ENCODE measurements around the gene BHLHE41.

The BHLHE41 gene

GRCh38 chr12:26113181-26113654 lies 11.6 kb downstream of the BHLHE41 start:
- DNase-seq = no peak

GRCh38 chr12:26112703-26113147 lies 12.1 kb downstream of the BHLHE41 start:
- no peak for DNase-seq

DNA sequence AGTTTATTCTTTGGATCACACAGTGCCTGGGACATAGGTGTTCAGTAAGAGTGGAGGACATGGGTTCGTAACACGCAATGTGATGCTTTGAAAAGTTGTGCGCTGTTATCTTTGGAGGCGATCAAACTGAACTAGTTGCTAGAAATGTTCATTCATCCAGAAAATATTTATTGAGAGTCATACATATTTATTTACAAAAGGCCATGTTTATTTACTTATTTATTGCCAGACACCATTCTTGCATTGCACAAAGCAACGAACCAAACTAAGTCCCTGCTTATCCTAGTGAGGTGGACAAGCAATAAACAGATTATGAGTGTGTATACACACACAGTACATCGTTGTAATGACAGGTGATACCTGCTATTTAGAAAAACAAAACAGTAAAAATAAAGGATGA lies 12.6 kb downstream of the BHLHE41 start:
- no peak for DNase-seq

DNA sequence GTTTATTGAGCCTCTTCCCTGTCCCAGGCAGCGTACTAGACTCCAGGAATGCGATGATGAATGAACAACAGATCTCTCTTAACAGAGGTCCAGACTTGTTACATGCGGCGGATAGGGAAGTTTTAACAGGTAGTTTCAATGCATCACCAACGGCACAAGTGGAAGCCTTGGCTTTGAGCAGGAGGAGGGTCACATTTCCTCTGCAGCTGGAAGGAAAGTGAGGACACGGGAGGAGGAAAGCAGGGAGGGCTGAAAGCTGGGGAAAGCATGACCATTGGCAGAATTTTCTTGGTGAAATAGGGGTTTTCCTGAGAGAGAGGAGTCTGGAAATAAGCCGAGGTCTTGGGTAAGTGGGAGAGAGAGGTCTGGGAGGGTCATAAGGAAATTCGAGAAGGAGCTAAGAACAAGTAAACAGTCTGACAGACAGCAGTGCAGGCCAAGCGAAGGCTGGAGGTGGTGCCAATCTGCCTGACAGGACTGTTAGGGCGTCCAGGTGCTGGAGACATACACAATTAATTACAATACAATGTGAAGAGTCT lies 15.4 kb downstream of the BHLHE41 start:
- no peak for DNase-seq

DNA sequence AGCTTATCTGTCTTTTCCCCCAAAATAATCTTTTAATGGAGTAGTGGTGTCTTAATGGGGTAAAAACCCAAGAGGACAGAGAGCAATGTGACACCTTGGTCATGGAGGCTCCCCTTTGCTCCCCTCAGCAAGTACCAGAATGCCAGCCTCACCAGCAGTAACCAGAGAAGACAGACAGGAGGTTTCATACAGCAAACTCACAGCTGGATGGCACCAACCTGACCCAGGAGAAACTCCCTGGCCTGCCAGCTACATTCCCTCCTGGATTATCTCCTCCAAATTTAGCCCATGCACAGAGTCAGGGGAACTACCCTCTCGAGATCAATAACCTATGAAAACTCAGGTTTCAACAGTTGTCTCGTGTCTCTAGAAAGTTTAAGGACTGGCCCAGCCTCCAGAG lies 15.9 kb downstream of the BHLHE41 start:
- no peak for DNase-seq

- no peak for DNase-seq
These were observed 18.5 kb downstream of the BHLHE41 start for GRCh38 chr12:26106347-26106746.

DNA sequence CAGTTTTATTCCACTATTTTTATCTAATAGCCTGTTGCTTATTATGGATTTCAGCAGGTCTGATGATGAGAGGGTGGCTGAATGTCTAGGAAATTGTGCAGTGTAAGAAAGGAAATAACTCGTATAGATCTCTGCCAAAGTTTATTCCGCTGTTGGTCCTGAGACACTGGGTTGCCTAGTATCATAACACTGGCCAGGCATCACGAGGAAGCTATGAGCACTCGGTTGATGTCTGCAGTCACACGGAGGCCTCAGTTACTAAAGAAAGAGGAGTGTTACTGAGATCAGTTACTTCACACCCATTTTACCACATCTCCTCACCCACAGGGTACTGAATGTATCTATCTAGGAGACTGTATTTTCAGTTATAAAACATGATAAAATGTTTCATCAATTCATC lies 21.9 kb downstream of the BHLHE41 start:
- no peak for DNase-seq

DNA sequence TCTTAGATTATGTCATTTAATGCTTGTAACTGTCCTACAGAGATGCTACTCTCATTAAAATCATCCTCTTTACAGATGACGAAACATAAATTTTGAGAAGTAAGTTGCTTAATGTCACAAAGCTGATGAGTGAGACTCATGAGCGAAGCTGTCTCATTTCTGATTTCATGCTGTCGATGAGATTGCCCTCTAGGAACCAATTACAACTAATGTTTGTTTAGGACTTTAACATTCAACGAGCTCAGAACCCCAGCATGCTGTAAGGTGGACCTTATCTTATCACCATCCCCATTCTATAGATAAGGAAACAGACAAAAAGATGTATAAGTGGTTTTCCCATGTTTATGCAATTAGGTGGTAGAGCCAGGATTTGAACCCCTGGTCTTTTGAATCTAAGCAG lies 23.1 kb downstream of the BHLHE41 start:
- no peak for DNase-seq

DNA sequence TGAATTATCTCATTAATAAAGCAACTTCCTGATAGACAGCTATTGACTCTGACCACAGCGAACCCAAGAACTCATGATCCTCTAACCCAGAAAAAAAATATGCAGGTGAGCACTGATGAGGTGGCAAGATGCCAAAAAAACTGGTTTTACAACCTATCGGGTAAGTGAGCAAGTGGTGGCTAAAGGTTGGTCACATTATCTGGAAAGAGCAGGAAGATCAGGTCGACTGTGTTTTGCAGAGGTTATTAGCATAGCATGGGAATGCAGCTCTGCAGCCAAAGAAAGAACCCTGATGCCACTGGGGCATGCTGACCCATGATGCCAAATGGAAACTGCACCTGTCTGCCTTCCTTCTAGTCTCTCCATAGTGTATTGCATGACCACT lies 23.5 kb downstream of the BHLHE41 start:
- no peak for DNase-seq

GRCh38 chr12:26100666-26101349 lies 24.0 kb downstream of the BHLHE41 start:
- no peak for DNase-seq

DNA sequence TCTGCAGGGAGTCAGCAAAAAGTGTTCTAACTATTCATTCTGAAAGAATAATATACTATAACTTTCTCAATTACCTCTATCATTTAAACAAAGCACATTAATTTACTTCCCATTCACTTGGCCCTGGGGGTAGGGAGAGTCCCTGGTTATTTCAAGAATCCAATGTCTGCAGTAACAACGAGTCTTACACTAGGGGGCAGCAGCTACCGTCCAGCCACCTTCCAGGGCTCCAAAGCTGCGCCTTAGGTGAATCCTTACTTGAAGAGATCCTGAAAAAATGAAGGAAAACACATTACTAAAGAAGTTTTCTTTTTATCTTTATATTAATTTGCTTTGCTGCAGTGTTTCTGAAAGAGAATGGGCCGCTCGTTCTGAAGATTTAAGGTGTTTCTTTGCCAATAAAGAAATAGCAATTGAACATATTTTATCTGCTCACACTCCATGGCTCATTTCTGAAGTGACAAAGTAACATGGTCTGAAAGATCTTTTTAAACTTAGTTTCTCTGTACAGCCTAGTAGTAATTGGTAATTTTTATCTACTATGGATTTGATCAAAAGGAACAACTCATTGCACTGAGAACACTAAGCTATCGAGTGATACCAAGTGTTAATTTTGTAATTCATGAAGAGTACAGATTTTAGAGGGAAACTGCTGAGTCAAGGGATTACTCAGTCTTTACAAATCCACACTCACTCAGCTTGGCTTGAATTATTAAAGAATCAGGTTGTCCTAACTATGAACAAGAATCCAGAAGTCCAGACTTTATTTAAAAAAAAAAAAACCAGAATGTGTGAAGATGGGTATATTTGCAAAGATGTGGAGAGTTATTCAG lies 27.6 kb downstream of the BHLHE41 start:
- peak; percentile 67 for DNase-seq

DNA sequence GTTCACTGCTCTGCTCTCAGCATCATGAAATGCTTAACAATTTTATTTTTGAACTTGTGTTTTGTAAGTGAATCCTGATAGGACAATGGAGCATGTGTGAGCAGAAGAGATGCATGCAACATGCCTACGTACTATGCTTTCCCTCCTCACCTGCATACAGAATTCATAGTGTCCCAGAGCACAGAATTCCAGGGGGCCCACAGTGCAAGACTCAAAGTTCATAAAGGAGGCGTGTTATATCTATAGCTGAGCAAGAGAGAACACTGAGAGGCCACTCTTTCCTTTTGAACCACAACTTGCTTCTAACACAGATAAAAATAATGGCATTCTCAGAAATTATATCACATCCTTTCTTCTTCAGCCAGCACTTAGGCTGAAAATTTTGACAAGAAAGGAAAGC lies 28.8 kb downstream of the BHLHE41 start:
- no peak for DNase-seq

DNA sequence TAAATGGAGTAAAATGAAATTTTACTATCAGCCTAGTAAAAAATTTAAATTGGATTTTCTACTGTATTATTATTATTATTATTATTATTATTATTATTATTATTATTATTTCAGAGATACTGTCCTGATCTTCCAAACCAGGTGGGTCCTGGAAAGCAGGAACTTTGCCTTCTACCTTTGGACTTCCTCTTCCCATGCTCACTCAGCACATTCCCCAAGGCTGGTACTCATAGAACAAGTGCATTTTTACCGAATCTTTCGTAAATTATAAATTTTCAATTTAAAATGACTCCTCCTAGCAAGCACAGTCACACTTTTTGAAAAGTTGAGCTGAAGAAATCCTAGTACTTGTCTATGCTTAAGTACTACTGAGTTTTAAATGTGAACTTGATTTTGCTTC lies 29.7 kb downstream of the BHLHE41 start:
- DNase-seq = no peak

- no peak for DNase-seq
These were observed 32.3 kb downstream of the BHLHE41 start for GRCh38 chr12:26092346-26093105.

DNA sequence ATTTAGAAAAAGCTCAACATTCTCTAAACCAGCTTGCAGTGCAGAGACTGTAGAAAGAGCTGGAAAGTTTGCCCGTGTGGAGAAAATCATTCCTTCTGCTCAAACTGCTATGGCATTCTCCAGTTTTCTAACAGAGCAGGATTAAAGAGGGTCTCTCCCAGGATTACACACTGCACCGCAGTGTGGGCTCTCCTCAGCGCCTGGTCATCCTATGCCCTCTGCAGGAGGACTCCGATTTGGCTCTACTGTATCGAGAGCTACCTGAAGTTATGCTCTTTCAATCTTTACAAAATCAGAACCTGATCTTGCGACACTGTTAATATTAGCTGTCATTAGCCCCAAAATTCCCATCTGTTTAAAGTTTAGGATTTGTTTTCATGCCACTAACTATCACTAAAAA lies 33.0 kb downstream of the BHLHE41 start:
- no peak for DNase-seq

DNA sequence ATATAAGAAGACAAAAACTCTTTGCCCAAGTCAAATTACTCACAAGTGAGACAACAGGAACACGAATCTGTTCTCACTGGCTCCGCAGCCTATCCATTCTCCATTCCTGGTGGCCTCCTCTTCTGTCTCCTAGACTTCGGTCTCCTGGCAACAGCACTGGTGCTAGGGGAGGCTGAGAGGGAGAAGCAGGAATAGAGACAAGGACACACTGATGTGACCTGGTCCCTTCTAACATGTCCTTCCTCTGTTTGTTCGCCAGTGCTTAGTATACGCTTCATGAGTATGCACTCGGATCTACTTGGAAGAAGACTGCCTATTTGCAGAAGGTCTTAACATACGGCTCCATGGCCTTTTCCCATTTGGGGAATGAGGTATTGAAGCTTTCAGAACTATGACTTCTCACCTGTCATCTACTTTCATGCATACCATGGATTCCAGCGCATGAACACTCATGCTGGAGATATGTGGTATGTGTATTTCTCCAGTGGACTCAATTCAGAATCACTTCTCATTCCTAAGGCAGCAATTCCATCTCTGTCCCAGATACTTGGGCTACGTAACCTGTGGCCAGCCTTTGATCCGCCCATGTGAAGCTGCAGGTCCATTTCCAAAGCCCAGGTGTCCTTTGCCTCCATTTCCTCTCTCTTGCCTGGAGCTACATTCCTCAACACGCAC lies 33.9 kb downstream of the BHLHE41 start:
- DNase-seq = no peak

GRCh38 chr12:26088998-26089397 lies 35.8 kb downstream of the BHLHE41 start:
- no peak for DNase-seq

GRCh38 chr12:26086936-26087335 lies 37.9 kb downstream of the BHLHE41 start:
- no peak for DNase-seq

GRCh38 chr12:26080911-26081310 lies 43.9 kb downstream of the BHLHE41 start:
- DNase-seq = no peak

- no peak for DNase-seq
These were observed 46.7 kb downstream of the BHLHE41 start for GRCh38 chr12:26077915-26078702.
